ENCODE results near the gene GNB1. TPM values are rescaled to one million over a fixed set of nuclear protein-coding genes. Genes with fewer than 3 reads are reported as not detected.
"Not testable (repeated sequence)": the region's sequence is repeated elsewhere in the genome, so short reads cannot be mapped to it uniquely, and the experiment has no call there.

GNB1 gene
- total and polyA plus RNA-seq, 8 donors = 241 to 360 (median 271) TPM

- intact Hi-C loops (cut with DNase I) = no loop called here
- DNase-seq (no peak), ATAC-seq (no peak)
- Histone ChIP-seq H3K4me3 (no peak overlapping the region), H3K36me3 (no peaks in the 10 kb centered on the region), H3K9me3 (no peaks in the 10 kb centered on the region), H3K27ac (peak overlapping the region in 1 of 2 donors; percentile 74), H3K27me3 (no peaks in the 10 kb centered on the region), H3K4me1 (peaks cover 35 to 94% of the 10 kb centered on the region in 2 donors)
- no peak for TF ChIP-seq CTCF (IDR thresholded peaks at IDR 0.05)
Measured at GRCh38 chr1:1857096-1857703, 33.7 kb downstream of the GNB1 start.

- H3K4me3 ChIP-seq; H3K36me3 ChIP-seq; H3K27me3 ChIP-seq; DNase-seq; ATAC-seq; H3K9me3 ChIP-seq; intact Hi-C loops (cut with DNase I): not testable (repeated sequence)
- H3K4me1 ChIP-seq = peaks cover 35 to 85% of the 10 kb centered on the region in 2 donors
- H3K27ac ChIP-seq = peak overlapping the region in 1 of 2 donors; percentile 74
Measured at GRCh38 chr1:1856161-1856560, 34.7 kb downstream of the GNB1 start.

DNA sequence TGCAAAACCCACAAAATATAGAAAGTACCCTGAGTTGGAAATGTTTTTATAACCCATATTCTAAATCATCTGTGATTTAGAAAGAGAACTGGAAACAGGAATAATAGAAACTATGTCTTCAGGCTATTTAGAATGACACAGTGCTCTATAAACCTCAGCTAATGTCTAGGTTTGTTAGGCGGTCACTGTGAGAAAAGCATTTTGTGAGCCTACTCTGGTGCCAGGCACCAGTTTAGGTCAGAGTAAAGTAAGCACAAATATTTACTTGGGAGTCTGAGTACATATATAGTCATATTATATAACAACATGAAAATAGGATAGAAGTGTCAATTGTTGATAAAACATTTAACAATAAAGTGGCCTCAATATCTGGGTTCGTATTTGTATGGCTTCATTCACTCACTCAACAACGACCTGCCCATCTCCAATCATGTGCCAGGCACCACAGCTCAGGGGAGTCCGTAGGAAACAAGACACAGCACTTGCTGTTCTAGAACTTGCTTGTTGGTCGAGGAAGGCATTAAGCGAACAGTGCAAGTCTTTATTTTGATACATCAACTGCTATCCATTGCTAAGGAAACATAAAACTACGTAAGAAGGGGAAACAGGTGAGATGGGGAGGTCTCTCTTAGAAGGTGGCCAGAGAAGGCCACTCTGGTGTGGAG, 37.2 kb downstream of the GNB1 start:
- DNase-seq (no peak), ATAC-seq (no peak)
- H3K4me3 ChIP-seq = no peak overlapping the region
- no peak overlapping the region for H3K27ac ChIP-seq
- peaks cover 23 to 71% of the 10 kb centered on the region in 2 donors for H3K4me1 ChIP-seq
- peaks cover 0 to 3% of the 10 kb centered on the region in 2 donors for H3K36me3 ChIP-seq
- intact Hi-C loops (cut with DNase I) = no loop called here
- no peaks in the 10 kb centered on the region for H3K9me3 ChIP-seq
- H3K27me3 ChIP-seq = no peaks in the 10 kb centered on the region
- no peak for TF ChIP-seq CTCF (IDR thresholded peaks at IDR 0.05)

- Histone ChIP-seq H3K9me3 (no peaks in the 10 kb centered on the region), H3K4me1 (peaks cover 14 to 68% of the 10 kb centered on the region in 2 donors), H3K27ac (peak overlapping the region in 1 of 2 donors; percentile 13), H3K36me3 (peaks cover 0 to 8% of the 10 kb centered on the region in 2 donors), H3K4me3 (no peak overlapping the region), H3K27me3 (no peaks in the 10 kb centered on the region)
- ATAC-seq (peak; percentile 59), DNase-seq (no peak)
- intact Hi-C loops (cut with DNase I) = no loop called here
- no peak for TF ChIP-seq CTCF (IDR thresholded peaks at IDR 0.05)
Measured at GRCh38 chr1:1852619-1853414, 38.1 kb downstream of the GNB1 start.

GRCh38 chr1:1847890-1848289, 43.0 kb downstream of the GNB1 start:
- DNase-seq (no peak), ATAC-seq (no peak)
- Histone ChIP-seq H3K4me1 (peaks cover 10 to 63% of the 10 kb centered on the region in 2 donors), H3K27me3 (no peaks in the 10 kb centered on the region), H3K9me3 (no peaks in the 10 kb centered on the region), H3K36me3 (peaks cover 0 to 10% of the 10 kb centered on the region in 2 donors), H3K4me3 (no peak overlapping the region), H3K27ac (peak overlapping the region in 1 of 2 donors; percentile 45)
- intact Hi-C loops (cut with DNase I) = no loop called here
- no peak for TF ChIP-seq CTCF (IDR thresholded peaks at IDR 0.05)
